CD4-positive, alpha-beta T cell treated with Interleukin-4 for 4 hours (primary cell): Measurements from ENCODE around the gene PCDHGA1.

Source experiments
- DNase-seq: peaks from one replicate; pipeline ENCODE4 v3.0.0-alpha.2; 2020

PCDHGA1 gene

DNA sequence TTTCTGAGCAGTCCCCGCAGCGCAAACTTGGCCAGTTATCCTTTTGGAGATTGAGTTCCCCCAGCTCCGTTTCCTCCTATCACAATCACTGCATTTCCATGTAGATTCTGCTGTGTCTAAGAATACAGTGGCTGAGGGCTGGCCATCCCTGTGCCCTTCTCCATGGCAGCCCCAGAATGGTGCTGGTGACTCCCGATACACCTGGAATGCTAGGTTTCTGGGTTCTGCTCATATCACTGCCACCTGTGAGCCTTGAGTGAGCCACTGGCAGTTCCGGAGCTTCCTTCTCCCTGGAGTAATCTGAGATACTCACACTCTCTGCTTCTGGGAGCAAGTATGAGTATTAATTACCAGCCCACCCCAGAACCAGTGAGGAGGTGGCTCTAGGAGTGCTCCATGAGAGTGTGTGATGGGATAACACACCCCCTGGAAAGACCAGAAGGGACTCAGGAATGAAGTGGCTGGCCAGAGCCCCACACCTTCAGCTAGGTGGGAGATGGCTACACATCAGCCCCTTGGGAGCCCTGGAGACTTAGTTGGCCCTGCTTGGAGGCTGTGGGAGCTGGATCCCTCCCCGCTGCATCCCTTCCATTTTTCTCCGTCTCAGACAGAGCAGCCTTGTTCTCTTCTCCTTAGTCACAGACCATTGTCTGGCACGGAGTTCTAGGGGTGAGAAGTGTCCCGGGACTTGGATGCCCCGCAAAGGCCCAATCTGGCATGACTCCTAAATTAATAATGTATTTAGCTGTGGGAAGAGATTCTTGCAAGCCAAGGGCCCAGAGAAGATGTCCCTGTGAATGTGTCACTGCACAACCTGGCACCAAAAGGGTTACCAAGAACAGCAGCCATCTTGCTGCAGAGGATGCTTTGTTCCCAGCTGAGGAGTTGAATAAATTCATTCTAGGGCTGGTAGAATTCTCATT is 163.4 kb downstream of the PCDHGA1 start:
- DNase-seq = no peak

DNA sequence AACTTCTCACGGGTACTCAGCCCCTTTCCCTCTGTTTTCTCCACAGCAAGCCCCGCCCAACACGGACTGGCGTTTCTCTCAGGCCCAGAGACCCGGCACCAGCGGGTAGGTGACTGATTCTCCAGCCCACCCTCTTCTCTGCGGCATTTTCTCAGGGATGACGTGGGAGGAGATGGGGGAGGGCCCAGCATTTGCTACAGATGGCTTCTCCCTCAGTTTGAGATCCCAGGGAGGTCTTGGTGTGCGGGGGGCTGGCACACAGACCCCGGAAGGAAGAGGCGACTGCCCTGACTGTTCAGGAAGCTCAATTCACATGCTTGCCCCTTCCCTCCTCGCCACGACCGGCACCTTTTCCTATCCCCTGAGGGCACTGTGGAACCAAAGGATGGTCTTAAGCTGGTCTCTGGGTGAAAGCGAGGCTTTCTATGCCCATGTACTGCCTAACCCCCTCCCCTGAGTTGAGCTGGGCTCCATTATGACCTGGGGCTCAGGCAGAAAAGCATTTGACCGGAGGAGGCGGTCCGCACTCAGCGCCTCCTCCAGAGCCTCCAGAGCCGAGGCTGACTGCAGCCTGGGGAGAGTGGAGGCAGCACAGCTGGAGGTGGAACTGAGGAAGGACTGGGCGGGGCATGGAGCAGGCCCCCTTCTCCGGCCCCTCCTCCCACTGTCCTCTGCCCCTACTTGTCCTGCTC is 164.6 kb downstream of the PCDHGA1 start:
- no peak for DNase-seq

DNA sequence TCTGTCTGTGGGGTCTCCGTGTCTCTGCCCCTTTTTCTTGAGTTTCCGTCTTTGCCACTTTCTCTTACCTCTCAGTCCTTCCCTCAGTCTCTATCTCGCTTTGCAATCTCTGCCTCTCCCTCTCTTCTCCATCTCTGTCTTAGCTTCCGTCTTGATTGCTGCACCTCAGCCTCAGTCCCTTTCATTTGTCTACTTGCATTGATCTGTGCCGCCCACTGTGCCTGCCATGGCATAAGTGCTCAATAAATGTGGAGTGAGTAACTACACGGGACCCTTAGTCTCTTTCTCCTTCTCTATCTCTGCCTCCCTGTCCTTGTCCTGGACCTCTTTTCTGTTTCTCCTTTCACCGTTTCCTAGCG is 165.1 kb downstream of the PCDHGA1 start:
- no peak for DNase-seq

DNA sequence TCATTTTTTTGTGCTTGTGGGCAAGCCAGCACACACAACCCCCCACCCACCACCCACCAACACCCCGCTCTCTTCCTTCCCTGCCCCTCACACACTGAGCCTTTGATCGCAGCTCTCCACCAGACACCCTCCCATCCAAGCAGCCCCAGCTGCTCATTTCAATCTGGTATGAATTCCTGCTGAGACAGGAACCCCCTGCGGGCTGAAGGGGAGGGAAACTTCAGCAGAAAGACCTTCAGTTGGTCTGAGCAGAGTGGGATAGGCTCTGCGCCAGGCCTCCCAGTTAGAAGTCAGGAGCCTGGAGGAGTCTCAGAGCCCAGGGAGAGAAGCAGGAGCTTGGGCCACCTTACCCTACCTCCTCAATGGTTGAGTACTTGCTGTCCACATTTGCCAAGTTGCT is 165.7 kb downstream of the PCDHGA1 start:
- DNase-seq = no peak

GRCh38 chr5:141501761-141502160 is 171.4 kb downstream of the PCDHGA1 start:
- DNase-seq = no peak

- DNase-seq = no peak
These were observed 173.4 kb downstream of the PCDHGA1 start for GRCh38 chr5:141503681-141504080.

- no peak for DNase-seq
These were observed 173.9 kb downstream of the PCDHGA1 start for GRCh38 chr5:141504216-141504615.

DNA sequence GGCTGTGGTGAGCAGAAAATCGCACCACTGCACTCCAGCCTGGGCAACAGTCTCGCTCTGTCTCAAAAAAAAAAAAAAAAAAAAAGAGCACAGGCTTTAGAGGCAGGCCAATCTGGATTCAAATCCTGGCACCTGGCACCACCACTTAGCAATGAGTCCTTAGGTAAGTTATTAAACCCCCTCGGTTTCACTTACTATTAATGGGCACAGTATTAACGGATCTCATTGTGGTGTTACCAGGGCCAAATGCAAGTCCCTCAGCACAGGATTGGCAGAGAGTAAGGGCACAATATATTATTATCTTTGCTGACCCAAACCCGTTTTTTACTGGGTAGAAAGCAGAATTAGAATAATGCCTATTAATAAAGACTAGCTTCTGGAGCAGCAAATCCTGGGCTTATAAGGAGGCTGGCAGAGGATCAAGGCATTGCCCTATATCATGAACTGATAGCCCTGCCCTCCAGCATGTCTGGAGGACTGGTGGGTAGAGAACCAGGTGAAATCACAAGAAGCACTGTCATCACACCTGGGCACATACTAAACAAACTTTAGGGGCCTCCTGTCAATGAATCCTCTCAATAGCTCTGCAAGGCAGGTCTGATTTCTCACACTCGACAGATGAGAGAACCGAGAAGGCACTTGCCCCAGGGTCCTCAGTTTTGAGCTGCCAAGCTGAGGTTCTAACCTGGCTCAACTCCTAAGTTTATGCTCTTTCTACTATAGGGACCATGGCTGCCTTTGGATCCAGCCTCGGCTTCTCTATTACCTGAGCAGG is 176.3 kb downstream of the PCDHGA1 start:
- no peak for DNase-seq

GRCh38 chr5:141507387-141508091 is 177.2 kb downstream of the PCDHGA1 start:
- no peak for DNase-seq

GRCh38 chr5:141508440-141508797 is 178.1 kb downstream of the PCDHGA1 start:
- DNase-seq = no peak

DNA sequence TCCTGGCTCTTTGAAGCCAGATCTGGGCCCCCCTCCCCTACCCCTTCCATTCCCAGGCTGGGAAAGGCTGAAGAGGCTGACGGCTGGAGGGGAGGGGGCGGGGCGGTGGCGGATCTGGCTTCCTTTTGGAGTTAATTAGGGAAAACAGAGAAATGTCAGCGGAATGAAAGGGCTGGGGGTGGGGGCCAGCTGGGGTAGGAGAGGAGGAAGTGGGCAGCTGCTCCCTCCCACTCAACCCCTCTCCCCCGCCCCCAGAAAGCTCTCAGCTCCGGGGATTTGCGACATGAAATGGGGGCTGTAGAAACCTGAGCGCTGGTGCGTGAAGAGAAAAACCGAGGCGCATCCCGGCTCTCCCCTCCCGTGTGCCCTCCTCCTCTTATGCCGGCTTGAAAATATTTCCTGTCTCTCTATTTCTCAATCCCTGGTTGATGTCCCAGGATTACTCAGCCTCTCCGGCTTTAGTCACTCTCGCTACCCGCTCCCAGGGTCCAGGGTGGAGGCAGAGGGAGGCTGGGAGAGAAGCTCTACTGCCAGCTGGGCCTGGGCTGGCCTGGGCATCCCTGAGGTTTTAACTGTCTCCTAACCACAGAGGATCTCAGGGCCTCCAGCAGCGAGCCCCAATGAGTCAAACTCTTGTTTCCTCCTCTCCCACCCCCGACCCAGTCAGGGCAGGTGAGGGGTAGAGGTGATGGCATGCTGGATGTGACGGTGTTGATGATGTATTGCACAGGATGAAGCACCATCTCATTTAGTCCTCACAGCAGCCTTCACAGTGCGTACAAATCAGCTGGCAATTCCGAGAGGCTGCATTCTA is 178.7 kb downstream of the PCDHGA1 start:
- no peak for DNase-seq

DNA sequence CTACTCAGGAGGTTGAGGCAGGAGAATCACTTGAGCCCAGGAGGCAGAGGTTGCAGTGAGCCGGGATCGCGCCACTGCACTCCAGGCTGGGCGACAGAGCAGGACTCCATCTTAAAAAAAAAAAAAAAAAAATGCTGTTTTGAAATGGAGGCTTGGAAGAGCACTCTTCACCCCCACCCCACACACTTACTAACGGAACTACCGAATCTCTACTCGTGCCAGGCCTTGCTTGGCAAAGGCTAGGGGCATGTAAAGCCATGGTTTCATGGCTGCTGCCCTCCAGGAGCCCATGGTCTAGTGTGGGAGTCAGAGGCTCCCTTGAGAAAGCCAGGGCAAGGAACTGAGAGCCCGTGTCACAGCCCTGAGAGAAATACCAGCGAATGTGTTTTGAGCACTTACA is 179.8 kb downstream of the PCDHGA1 start:
- DNase-seq = no peak

DNA sequence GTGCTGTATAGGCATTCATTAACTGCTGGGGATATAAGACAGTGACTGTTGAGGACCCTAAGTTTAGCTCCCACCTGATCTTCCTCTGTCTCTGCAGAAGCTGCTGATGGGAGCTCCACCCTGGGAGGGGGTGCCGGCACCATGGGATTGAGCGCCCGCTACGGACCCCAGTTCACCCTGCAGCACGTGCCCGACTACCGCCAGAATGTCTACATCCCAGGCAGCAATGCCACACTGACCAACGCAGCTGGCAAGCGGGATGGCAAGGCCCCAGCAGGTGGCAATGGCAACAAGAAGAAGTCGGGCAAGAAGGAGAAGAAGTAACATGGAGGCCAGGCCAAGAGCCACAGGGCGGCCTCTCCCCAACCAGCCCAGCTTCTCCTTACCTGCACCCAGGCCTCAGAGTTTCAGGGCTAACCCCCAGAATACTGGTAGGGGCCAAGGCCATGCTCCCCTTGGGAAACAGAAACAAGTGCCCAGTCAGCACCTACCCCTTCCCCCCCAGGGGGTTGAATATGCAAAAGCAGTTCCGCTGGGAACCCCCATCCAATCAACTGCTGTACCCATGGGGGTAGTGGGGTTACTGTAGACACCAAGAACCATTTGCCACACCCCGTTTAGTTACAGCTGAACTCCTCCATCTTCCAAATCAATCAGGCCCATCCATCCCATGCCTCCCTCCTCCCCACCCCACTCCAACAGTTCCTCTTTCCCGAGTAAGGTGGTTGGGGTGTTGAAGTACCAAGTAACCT is 180.7 kb downstream of the PCDHGA1 start:
- no peak for DNase-seq

GRCh38 chr5:141511771-141512325 is 181.5 kb downstream of the PCDHGA1 start:
- no peak for DNase-seq

DNA sequence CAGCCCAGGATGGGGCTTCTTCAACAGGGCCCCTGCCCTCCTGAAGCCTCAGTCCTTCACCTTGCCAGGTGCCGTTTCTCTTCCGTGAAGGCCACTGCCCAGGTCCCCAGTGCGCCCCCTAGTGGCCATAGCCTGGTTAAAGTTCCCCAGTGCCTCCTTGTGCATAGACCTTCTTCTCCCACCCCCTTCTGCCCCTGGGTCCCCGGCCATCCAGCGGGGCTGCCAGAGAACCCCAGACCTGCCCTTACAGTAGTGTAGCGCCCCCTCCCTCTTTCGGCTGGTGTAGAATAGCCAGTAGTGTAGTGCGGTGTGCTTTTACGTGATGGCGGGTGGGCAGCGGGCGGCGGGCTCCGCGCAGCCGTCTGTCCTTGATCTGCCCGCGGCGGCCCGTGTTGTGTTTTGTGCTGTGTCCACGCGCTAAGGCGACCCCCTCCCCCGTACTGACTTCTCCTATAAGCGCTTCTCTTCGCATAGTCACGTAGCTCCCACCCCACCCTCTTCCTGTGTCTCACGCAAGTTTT is 182.1 kb downstream of the PCDHGA1 start:
- peak; percentile 78 for DNase-seq

DNA sequence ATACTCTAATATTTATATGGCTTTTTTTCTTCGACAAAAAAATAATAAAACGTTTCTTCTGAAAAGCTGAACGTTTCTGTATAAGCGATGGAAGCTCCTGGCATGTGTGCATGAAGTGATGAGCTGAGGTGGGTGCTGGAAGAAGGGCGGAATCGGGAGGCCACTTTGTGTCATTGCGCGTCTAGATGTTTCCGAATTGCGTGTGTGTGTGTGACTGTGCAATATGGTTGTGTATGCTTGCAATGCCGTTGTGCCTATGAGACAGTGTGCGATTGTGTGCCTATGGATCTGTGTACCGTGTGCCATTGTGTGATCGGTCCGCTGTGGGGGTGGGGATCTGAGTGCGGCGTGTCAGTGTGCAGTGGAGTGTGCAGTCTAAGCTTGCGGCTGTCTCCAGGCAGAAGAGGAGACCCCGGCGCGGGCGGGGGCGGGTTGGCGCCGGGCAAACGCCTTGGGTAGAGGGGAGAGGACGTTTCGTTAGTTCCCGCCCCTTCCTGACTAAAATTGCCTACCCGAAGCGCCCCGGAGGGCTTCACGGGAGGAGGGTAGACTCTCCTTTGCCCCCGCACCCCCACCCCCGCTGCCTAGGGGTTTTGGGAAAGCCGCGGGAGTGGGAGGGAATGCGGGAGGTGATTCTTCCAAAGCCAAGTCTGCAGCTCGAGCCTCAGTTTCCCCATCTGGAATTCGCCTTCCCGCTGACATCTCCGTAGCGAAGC is 182.8 kb downstream of the PCDHGA1 start:
- peak; percentile 24 for DNase-seq

DNA sequence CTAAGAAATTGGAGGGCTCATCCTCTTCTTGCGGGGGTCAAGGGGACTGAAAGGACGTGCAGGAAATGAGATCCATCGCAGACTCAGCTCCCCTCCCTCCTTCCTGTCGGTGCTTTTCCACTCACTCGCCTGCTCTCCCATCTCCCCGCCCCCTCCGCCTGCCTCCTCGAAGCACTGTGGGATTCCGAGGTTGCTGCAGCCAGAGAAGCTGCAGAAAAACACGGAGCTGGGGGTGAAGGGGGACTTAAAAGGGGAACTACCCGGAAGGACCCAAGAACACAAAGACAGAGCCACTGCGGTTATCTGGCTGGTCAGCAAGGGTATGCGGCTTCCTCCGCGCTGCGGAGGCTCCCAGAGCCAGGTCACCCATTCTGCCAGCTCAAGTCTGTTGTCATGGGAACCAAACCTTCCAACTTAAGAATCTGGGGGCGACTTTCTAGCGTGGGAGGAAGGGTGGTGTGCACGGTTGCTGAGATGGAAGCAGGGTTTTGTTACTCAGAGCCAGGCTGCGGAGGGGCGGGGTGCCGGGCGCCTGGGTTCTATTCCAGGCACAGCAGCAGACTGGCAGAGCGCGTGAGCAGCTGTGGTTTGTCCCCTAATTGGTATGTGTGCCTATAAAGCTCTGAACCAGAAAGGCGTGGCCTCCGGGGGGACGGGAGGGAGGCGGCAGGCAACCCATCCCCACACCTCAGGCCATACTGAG is 183.5 kb downstream of the PCDHGA1 start:
- peak; percentile 67 for DNase-seq

DNA sequence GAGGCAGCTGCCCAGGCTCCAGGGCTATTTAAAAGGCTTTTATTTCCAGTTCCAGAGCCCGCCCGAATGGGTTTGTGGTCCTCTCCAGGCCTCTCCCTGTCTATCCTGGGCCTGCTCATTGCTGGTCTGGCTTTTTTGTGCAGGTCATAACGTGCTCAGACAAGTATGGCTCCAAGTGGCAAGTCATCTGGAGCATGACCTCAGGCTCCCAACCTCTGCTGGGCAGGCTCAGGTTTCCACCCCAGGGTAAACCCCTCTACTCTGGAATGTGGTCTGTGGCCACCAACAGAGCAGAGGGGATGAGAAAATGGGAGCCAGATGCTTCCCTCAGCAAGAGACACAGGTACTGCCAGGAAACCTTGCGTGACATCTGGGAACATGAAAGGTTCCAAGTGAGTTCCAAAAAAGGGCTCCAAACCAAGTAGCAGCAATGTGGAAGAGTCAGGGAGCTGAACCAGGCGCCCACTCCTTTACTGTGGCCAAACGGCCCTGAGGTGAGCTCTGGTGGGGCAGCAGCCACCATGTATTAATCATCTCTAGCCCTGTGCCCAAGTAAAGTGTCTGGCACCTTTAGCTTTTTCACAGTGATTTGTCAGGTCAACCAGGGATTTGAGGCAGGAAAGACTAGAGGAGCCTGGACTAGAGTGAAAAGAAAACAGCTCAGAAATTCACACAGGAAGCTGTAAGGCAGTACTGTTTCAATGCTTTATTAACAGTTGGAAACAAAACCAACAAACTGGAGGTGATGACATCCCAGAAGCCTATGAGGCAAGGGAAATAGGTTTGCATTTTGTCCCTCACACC is 184.2 kb downstream of the PCDHGA1 start:
- DNase-seq = no peak
